ENCODE measurements around the gene MTMR11. TPM values are rescaled to one million over a fixed set of nuclear protein-coding genes. Genes with fewer than 3 reads are reported as not detected.

MTMR11 gene
- total and polyA plus RNA-seq, 10 of the 15 experiments (the other 5 are each of a cell fraction or from before 2014, with no cell fraction given): 0.35 to 1.1 (median 0.73) TPM

DNA sequence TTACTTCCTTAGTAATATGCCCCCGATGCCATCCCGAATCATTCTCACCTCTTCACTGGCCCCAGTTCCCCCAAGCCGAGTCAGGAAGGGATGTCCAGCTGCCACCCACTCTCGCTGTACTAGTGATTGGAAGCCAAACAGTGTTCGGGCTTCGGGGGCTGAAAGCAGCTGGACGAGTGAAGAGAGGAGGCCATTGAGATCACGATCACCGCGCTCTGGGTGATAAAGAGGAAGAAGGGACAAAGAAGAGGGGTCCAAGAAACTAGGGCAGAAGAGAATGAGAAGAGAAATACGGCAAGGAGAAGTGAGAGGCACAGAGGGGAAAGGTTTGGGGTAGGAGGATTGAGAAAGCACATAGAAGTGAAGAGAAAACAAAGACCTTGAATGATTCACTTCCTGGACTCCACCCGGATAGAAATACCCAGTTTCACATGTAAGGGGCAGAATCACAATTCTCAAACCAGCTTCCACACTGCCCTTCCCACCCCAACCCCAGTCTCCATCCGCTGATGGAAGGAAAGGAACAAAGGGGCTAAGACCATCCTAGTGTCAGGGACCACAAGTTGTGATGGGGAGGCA lies 5.4 kb downstream of the MTMR11 start (continued):
- TF ChIP-seq SMARCA5 (IDR thresholded peaks at IDR 0.05) (no peak), KAT2A (conservative IDR thresholded peaks at IDR 0.05; ENCODE audit: control insufficient read depth, low read depth, low read length) (no peak), FOXK2 (IDR thresholded peaks at IDR 0.05) (no peak)
- TF ChIP-seq, protein P1, sequence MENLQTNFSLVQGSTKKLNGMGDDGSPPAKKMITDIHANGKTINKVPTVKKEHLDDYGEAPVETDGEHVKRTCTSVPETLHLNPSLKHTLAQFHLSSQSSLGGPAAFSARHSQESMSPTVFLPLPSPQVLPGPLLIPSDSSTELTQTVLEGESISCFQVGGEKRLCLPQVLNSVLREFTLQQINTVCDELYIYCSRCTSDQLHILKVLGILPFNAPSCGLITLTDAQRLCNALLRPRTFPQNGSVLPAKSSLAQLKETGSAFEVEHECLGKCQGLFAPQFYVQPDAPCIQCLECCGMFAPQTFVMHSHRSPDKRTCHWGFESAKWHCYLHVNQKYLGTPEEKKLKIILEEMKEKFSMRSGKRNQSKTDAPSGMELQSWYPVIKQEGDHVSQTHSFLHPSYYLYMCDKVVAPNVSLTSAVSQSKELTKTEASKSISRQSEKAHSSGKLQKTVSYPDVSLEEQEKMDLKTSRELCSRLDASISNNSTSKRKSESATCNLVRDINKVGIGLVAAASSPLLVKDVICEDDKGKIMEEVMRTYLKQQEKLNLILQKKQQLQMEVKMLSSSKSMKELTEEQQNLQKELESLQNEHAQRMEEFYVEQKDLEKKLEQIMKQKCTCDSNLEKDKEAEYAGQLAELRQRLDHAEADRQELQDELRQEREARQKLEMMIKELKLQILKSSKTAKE (IDR thresholded peaks at IDR 0.05; ENCODE audit: low read depth, poor library complexity, severe bottlenecking): no peak

DNA sequence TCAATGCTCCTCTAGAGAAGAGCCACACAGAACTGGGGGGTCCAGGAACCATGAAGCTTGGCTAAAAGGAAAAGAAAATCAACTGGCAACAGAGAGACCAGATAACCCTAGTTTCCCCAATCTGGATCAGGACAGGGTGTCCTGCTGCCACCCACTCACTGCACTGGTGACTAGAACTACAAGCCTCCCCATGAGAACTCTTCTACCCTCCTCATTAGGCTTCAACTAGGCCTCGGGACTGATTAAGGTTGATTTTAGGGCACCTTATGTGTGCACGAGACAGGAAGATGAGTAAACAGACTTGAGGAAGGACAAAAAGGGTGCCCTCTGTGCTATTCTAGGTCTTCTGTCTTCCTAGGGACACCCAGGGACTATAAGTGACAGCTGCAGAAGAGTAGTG lies 6.8 kb downstream of the MTMR11 start:
- peaks cover 3 to 7% of the 10 kb centered on the region in 2 experiments for H3K36me3 ChIP-seq (ENCODE audit: control insufficient read depth in 2 of 2, insufficient read depth in 2 of 2, low read length in 1 of 2)
- TF ChIP-seq ZNF207 (IDR thresholded peaks at IDR 0.05; ENCODE audit: borderline replicate concordance) (no peak), ZNF24 (IDR thresholded peaks at IDR 0.05) (no peak), EZH2 (IDR thresholded peaks at IDR 0.05; ENCODE audit: borderline replicate concordance, control insufficient read depth, low read depth, low read length) (no peak), ESRRA (IDR thresholded peaks at IDR 0.05; ENCODE audit: low read length) (no peak), CHD4 (IDR thresholded peaks at IDR 0.05) (no peak), KDM1A (IDR thresholded peaks at IDR 0.05; ENCODE audit: borderline replicate concordance) (no peak), RBBP5 (conservative IDR thresholded peaks at IDR 0.05) (no peak)
- TF ChIP-seq, protein P2, sequence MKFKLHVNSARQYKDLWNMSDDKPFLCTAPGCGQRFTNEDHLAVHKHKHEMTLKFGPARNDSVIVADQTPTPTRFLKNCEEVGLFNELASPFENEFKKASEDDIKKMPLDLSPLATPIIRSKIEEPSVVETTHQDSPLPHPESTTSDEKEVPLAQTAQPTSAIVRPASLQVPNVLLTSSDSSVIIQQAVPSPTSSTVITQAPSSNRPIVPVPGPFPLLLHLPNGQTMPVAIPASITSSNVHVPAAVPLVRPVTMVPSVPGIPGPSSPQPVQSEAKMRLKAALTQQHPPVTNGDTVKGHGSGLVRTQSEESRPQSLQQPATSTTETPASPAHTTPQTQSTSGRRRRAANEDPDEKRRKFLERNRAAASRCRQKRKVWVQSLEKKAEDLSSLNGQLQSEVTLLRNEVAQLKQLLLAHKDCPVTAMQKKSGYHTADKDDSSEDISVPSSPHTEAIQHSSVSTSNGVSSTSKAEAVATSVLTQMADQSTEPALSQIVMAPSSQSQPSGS (IDR thresholded peaks at IDR 0.05; ENCODE audit: low read length): no peak
- TF ChIP-seq, protein P3, sequence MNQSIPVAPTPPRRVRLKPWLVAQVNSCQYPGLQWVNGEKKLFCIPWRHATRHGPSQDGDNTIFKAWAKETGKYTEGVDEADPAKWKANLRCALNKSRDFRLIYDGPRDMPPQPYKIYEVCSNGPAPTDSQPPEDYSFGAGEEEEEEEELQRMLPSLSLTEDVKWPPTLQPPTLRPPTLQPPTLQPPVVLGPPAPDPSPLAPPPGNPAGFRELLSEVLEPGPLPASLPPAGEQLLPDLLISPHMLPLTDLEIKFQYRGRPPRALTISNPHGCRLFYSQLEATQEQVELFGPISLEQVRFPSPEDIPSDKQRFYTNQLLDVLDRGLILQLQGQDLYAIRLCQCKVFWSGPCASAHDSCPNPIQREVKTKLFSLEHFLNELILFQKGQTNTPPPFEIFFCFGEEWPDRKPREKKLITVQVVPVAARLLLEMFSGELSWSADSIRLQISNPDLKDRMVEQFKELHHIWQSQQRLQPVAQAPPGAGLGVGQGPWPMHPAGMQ (IDR thresholded peaks at IDR 0.05; ENCODE audit: borderline replicate concordance): no peak
- peaks cover 27% of the 10 kb centered on the region for H3K79me2 ChIP-seq (ENCODE audit: control insufficient read depth, insufficient read depth, low read length)
- H3K9me3 ChIP-seq (replicated peaks; ENCODE audit: control insufficient read depth, insufficient read depth, low read length): no peaks in the 10 kb centered on the region
- DNase-seq (ENCODE audit: low read depth, low spot score): no peak
- no peak for ATAC-seq
- ChIA-PET SMC1A (ENCODE audit: uncharacterized antibody, unreplicated experiment) (interaction anchor here (0.6 to 2.6 kb wide), 3 partner anchors 8 to 239 kb away, joined by 3 to 14 read pairs (median 3); partner anchors contain the start of gene MTMR11), RAD21 (ENCODE audit: unreplicated experiment) (no interaction called here), CTCF (interaction anchor here (0.8 to 1.9 kb wide), 4 partner anchors 11 to 142 kb away, joined by 5 to 8 read pairs (median 7); a partner anchor contains a TSS), POLR2A (interaction anchor here (2.5 to 3.3 kb wide), 2 partner anchors 8 to 43 kb away, joined by 26 to 31 read pairs; partner anchors contain the start of gene MTMR11)
- H3K4me3 ChIP-seq: no peak overlapping the region
- BruUV-seq (replicated peaks): no TSS peak
- H2AFZ ChIP-seq (ENCODE audit: control insufficient read depth, low read depth, low read length): peak overlapping the region; percentile 10; the same call in 1 of the 2 replicates
- in situ Hi-C loops (cut with MboI) (no loop called here), intact Hi-C loops (cut with micrococcal nuclease; ENCODE audit: unreplicated experiment) (no loop called here)
- no peak overlapping the region for H3K27ac ChIP-seq (ENCODE audit: control insufficient read depth, insufficient read depth)
- peaks cover 10% of the 10 kb centered on the region for H3K4me1 ChIP-seq (ENCODE audit: control insufficient read depth, insufficient read depth, low read length)
- no peaks in the 10 kb centered on the region for H4K20me1 ChIP-seq (ENCODE audit: control insufficient read depth, insufficient read depth)
- no peak for FAIRE-seq
- no peak overlapping the region for H3K4me2 ChIP-seq (ENCODE audit: control insufficient read depth, insufficient read depth)
- WGBS (ENCODE audit: insufficient coverage, insufficient replicate concordance, low lambda C conversion rate, missing lambda C conversion rate): 70% methylated on average over 2 of the region's 2 CpGs
- no peak overlapping the region for H3K9ac ChIP-seq (ENCODE audit: control insufficient read depth, insufficient read depth, low read length)
- no peaks in the 10 kb centered on the region for H3K27me3 ChIP-seq (replicated peaks in 1 of 2; ENCODE audit: control insufficient read depth in 2 of 2, insufficient read depth in 2 of 2, low read length in 1 of 2)

Measured in GM12878 (cell line).